ENCODE measurements around the gene SFTPB. TPM values are rescaled to one million over a fixed set of nuclear protein-coding genes. Genes with fewer than 3 reads are reported as not detected.
"Not testable (repeated sequence)": the region's sequence is repeated elsewhere in the genome, so short reads cannot be mapped to it uniquely, and the experiment has no call there.

Gene SFTPB
- total RNA-seq, 2 donors from 2014 or later: 0.29 to 17.3 TPM

GRCh38 chr2:85665264-85665937 is 2.6 kb downstream of the SFTPB start:
- no peak overlapping the region for H3K27ac ChIP-seq
- no peaks in the 10 kb centered on the region for H3K9me3 ChIP-seq
- H3K4me3 ChIP-seq: no peak overlapping the region
- H3K27me3 ChIP-seq: no peaks in the 10 kb centered on the region
- DNase-seq: no peak
- no peak overlapping the region for H3K9ac ChIP-seq (ENCODE audit: low read depth in 2 of 2, low read length in 2 of 2)
- intact Hi-C loops (cut with DNase I): no loop called here
- H3K4me1 ChIP-seq: no peaks in the 10 kb centered on the region
- H3K36me3 ChIP-seq: no peaks in the 10 kb centered on the region
- TF ChIP-seq CTCF (IDR thresholded peaks at IDR 0.05): no peak

GRCh38 chr2:85663594-85664565 is 4.1 kb downstream of the SFTPB start:
- Histone ChIP-seq H3K4me1 (no peaks in the 10 kb centered on the region), H3K36me3 (no peaks in the 10 kb centered on the region), H3K27me3 (no peaks in the 10 kb centered on the region), H3K27ac (no peak overlapping the region), H3K9me3 (no peaks in the 10 kb centered on the region), H3K9ac (ENCODE audit: low read depth in 2 of 2, low read length in 2 of 2) (no peak overlapping the region), H3K4me3 (no peak overlapping the region)
- no peak for TF ChIP-seq CTCF (IDR thresholded peaks at IDR 0.05)
- intact Hi-C loops (cut with DNase I): no loop called here
- no peak for DNase-seq

GRCh38 chr2:85662899-85663593 is 5.0 kb downstream of the SFTPB start:
- H3K9ac ChIP-seq (ENCODE audit: low read depth in 2 of 2, low read length in 2 of 2): no peak overlapping the region

GRCh38 chr2:85661139-85661858 is 6.7 kb downstream of the SFTPB start:
- no peaks in the 10 kb centered on the region for H3K27me3 ChIP-seq
- no peak overlapping the region for H3K9ac ChIP-seq (ENCODE audit: low read depth in 2 of 2, low read length in 2 of 2)
- intact Hi-C loops (cut with DNase I): no loop called here
- H3K4me1 ChIP-seq: no peaks in the 10 kb centered on the region
- no peaks in the 10 kb centered on the region for H3K36me3 ChIP-seq
- H3K4me3 ChIP-seq: no peak overlapping the region
- no peak overlapping the region for H3K27ac ChIP-seq
- TF ChIP-seq CTCF (IDR thresholded peaks at IDR 0.05): no peak
- H3K9me3 ChIP-seq: no peaks in the 10 kb centered on the region
- no peak for DNase-seq

More at GRCh38 chr2:85662899-85663593, 5.0 kb downstream of the SFTPB start:
- Histone ChIP-seq H3K27ac (no peak overlapping the region), H3K9me3 (no peaks in the 10 kb centered on the region), H3K36me3 (no peaks in the 10 kb centered on the region), H3K4me3 (no peak overlapping the region), H3K27me3 (no peaks in the 10 kb centered on the region), H3K4me1 (no peaks in the 10 kb centered on the region)
- intact Hi-C loops (cut with DNase I): no loop called here
- TF ChIP-seq CTCF (IDR thresholded peaks at IDR 0.05): no peak
- no peak for DNase-seq

- TF ChIP-seq CTCF (IDR thresholded peaks at IDR 0.05): no peak
- Histone ChIP-seq H3K4me3 (no peak overlapping the region), H3K9me3 (no peaks in the 10 kb centered on the region), H3K27me3 (no peaks in the 10 kb centered on the region), H3K27ac (no peak overlapping the region), H3K4me1 (no peaks in the 10 kb centered on the region), H3K9ac (ENCODE audit: low read depth in 2 of 2, low read length in 2 of 2) (no peak overlapping the region), H3K36me3 (no peaks in the 10 kb centered on the region)
- intact Hi-C loops (cut with DNase I): no loop called here
- no peak for DNase-seq
Observed at GRCh38 chr2:85660725-85661124, 7.3 kb downstream of the SFTPB start.

- H3K27ac ChIP-seq; H3K9ac ChIP-seq (ENCODE audit: low read depth in 2 of 2, low read length in 2 of 2); intact Hi-C loops (cut with DNase I); H3K36me3 ChIP-seq; H3K4me1 ChIP-seq; H3K9me3 ChIP-seq; DNase-seq; H3K27me3 ChIP-seq; H3K4me3 ChIP-seq: not testable (repeated sequence)
Observed at GRCh38 chr2:85660301-85660700, 7.7 kb downstream of the SFTPB start.
